Endothelial cell of umbilical vein (primary cell): ENCODE results near the gene ZNF385C. TPM values are rescaled to one million over a fixed set of nuclear protein-coding genes. Genes with fewer than 3 reads are reported as not detected.

Experiments
- BruUV-seq: library from RNA; stranded (reverse); fragments of 400-500 nt; replicated peaks from 2 replicates; lab custom pipeline; 2021; lab: Mats Ljungman, UMichigan
- CTCF ChIA-PET: fragments of 300-600, 350-600 bp; sonication (Branson Sonifier 250); formaldehyde crosslinking; loops from one replicate; lab custom pipeline; 2021; ENCODE audit warnings: antibody characterized with exemption, inconsistent platforms; lab: Charles Lee
- POLR2A ChIA-PET: fragments of 300-600, 350-600 bp; sonication (Branson Sonifier 250); formaldehyde crosslinking; loops from one replicate; lab custom pipeline; 2021; ENCODE audit warnings: antibody characterized with exemption, inconsistent platforms; lab: Charles Lee
- DNase-seq: peaks from one replicate; pipeline ENCODE4 v3.0.0-alpha.2; 2011; ENCODE audit warnings: low read depth, low spot score
- FAIRE-seq: peaks from 2 replicates; lab custom pipeline; 2011; peaks lifted over from hg19 to GRCh38; lab: Jason Lieb, UNC
- H2AFZ ChIP-seq: 2 replicates; pipeline ENCODE4 v1.6.0; 2012; ENCODE audit warnings: low read depth, low read length, control low read depth, inconsistent platforms
- H3K27ac ChIP-seq: 2 replicates; pipeline ENCODE4 v1.5.1; 2011; ENCODE audit warnings: low read depth, mild to moderate bottlenecking, control low read depth, low read length, moderate library complexity; ENCODE audit not compliant: insufficient read depth
- H3K27me3 ChIP-seq, 2 experiments: 2 replicates each; pipeline versions ENCODE4 v1.6.0 to v1.6.1; 2011; ENCODE audit warnings: low read length in 2 of 2, mixed read lengths in 1 of 2; ENCODE audit not compliant: control insufficient read depth in 2 of 2, insufficient read depth in 2 of 2
- H3K36me3 ChIP-seq, 2 experiments: 2 replicates in 1 of 2; 3 replicates in 1 of 2; pipeline ENCODE4 v1.5.1; 2011; ENCODE audit warnings: low read length in 2 of 2, mild to moderate bottlenecking in 1 of 2, moderate library complexity in 1 of 2; ENCODE audit not compliant: control insufficient read depth in 2 of 2, insufficient read depth in 2 of 2; ENCODE audit errors: extremely low read depth in 1 of 2
- H3K4me1 ChIP-seq: 3 replicates; pipeline ENCODE4 v1.5.1; 2011; ENCODE audit warnings: mild to moderate bottlenecking, low read length; ENCODE audit not compliant: control insufficient read depth, insufficient read depth; ENCODE audit errors: extremely low read depth
- H3K4me2 ChIP-seq: 2 replicates; pipeline ENCODE4 v1.6.1; 2011; ENCODE audit warnings: low read length, control low read depth, mixed read lengths; ENCODE audit not compliant: insufficient read depth
- H3K4me3 ChIP-seq, 3 experiments: fragments of 200-600 bp in 1 of 3; sonication (generic), shearing (Covaris generic) in 1 of 3; replicated peaks in 1 of 3; 2 replicates each; pipeline ENCODE4 v1.5.1; 2011 to 2016; ENCODE audit warnings: control low read depth in 3 of 3, low read length in 3 of 3, mild to moderate bottlenecking in 2 of 3, inconsistent platforms in 1 of 3, low read depth in 1 of 3, moderate library complexity in 1 of 3; ENCODE audit not compliant: insufficient read depth in 1 of 3
- H3K79me2 ChIP-seq: 2 replicates; pipeline ENCODE4 v1.6.0; 2012; ENCODE audit warnings: low read length, inconsistent platforms; ENCODE audit not compliant: control insufficient read depth, insufficient read depth
- H3K9ac ChIP-seq: replicated peaks from 2 replicates; pipeline ENCODE3; 2011; ENCODE audit warnings: low read length, control low read depth; ENCODE audit not compliant: insufficient read depth; ENCODE audit errors: extremely low read depth
- H3K9me1 ChIP-seq: replicated peaks from 3 replicates; pipeline ENCODE4 v1.6.0; 2011; ENCODE audit warnings: mild to moderate bottlenecking, low read length; ENCODE audit not compliant: control insufficient read depth, insufficient read depth; ENCODE audit errors: extremely low read depth
- H3K9me3 ChIP-seq: replicated peaks from 2 replicates; pipeline ENCODE4 v1.5.1; 2012; ENCODE audit warnings: low read length, inconsistent platforms; ENCODE audit not compliant: control insufficient read depth, insufficient read depth
- H4K20me1 ChIP-seq: replicated peaks from 2 replicates; pipeline ENCODE3; 2011; ENCODE audit warnings: mild to moderate bottlenecking, low read length; ENCODE audit not compliant: control insufficient read depth, insufficient read depth; ENCODE audit errors: extremely low read depth
- CTCF ChIP-seq, 2 donors: IDR thresholded peaks; 1 replicate in 1 of 2; 2 replicates in 1 of 2; pipeline ENCODE4 v1.5.1; 2011; ENCODE audit warnings: low read length in 2 of 2, mild to moderate bottlenecking in 2 of 2, moderate library complexity in 2 of 2, control low read depth in 1 of 2, inconsistent platforms in 1 of 2, low read depth in 1 of 2; ENCODE audit not compliant: insufficient read depth in 1 of 2; ENCODE audit errors: extremely low read depth in 1 of 2
- EZH2 ChIP-seq: IDR thresholded peaks from 2 replicates; pipeline ENCODE4 v1.6.1; 2012; ENCODE audit warnings: borderline replicate concordance, low read depth, mild to moderate bottlenecking, moderate library complexity, low read length, inconsistent platforms; ENCODE audit not compliant: severe bottlenecking
- FOS ChIP-seq: IDR thresholded peaks from 2 replicates; pipeline ENCODE4 v1.6.1; 2011; ENCODE audit warnings: mild to moderate bottlenecking, low read length, moderate library complexity, borderline replicate concordance; ENCODE audit not compliant: insufficient read depth
- GATA2 ChIP-seq: IDR thresholded peaks from 2 replicates; pipeline ENCODE4 v1.7.0; 2011; ENCODE audit warnings: low read depth, mild to moderate bottlenecking, moderate library complexity, mixed read lengths, low read length; ENCODE audit not compliant: insufficient read length, insufficient read depth
- JUN ChIP-seq: IDR thresholded peaks from 2 replicates; pipeline ENCODE4 v1.6.1; 2011; ENCODE audit warnings: borderline replicate concordance, low read depth; ENCODE audit not compliant: insufficient read length, insufficient read depth
- MAX ChIP-seq: IDR thresholded peaks from 2 replicates; pipeline ENCODE4 v1.6.1; 2011; ENCODE audit not compliant: insufficient read depth, insufficient read length
- MYC ChIP-seq: IDR thresholded peaks from one replicate; pipeline ENCODE4 v1.6.1; 2011; ENCODE audit warnings: mild to moderate bottlenecking, low read depth, low read length
- POLR2A ChIP-seq: IDR thresholded peaks from 2 replicates; pipeline ENCODE4 v1.6.1; 2012; ENCODE audit warnings: low read depth, mild to moderate bottlenecking, control low read depth, low read length
- POLR2AphosphoS5 ChIP-seq: IDR thresholded peaks from 2 replicates; pipeline ENCODE4 v1.6.1; 2012; ENCODE audit warnings: low read depth, mild to moderate bottlenecking, control low read depth, low read length, moderate library complexity; ENCODE audit not compliant: insufficient read depth
- dilution Hi-C: fragments of 300-500 bp; cut with MboI; formaldehyde crosslinking; loops from one replicate; pipeline ENCODE4 v1.15.0; 2019; ENCODE audit warnings: low sequenced_read_pairs; ENCODE audit not compliant: extremely low pct_ligation_motif_present
- intact Hi-C: fragments of 100-400 bp; cut with micrococcal nuclease; formaldehyde crosslinking; loops from one replicate; pipeline ENCODE4 v1.10.0; 2022
- polyA plus RNA-seq, 4 experiments: library from polyadenylated mRNA; depleted of rRNA in 3 of 4; stranded (reverse) in 3 of 4; unstranded in 1 of 4; fragments of >200 nt; gene quantifications; 2 replicates each; pipeline versions ENCODE4 v1.2.1 to v1.2.3, GENCODE V29; 2011 to 2012; ENCODE audit warnings: missing spikeins in 1 of 4
- total RNA-seq: library from RNA; stranded (reverse); gene quantifications from 2 replicates; pipeline ENCODE4 v1.2.3, GENCODE V29; 2021

Gene ZNF385C
- total and polyA plus RNA-seq, 2 donors (not counting 3 experiments of a cell fraction or from before 2014, with no cell fraction given) = 0.07 TPM; not detected in 1

- no peak for TF ChIP-seq MAX
- TF ChIP-seq FOS = no peak
- no peak for TF ChIP-seq POLR2A
- TF ChIP-seq EZH2 = no peak
- TF ChIP-seq MYC = no peak
- no peak for TF ChIP-seq JUN
- no peak for TF ChIP-seq POLR2AphosphoS5
- no peak for TF ChIP-seq GATA2
- no peak for TF ChIP-seq CTCF (IDR thresholded peaks at IDR 0.05; ENCODE audit: extremely low read depth in 1 of 2, insufficient read depth in 1 of 2, low read depth in 1 of 2, low read length in 2 of 2)
- Histone ChIP-seq H3K4me1 (peaks cover 28% of the 10 kb centered on the region), H3K9ac (no peak overlapping the region), H4K20me1 (no peaks in the 10 kb centered on the region), H3K9me1 (no peaks in the 10 kb centered on the region), H3K9me3 (no peaks in the 10 kb centered on the region), H3K79me2 (peaks cover 30% of the 10 kb centered on the region), H3K4me3 (no peak overlapping the region), H3K4me2 (no peak overlapping the region), H3K27ac (no peak overlapping the region), H3K36me3 (peaks cover 27 to 41% of the 10 kb centered on the region in 2 experiments), H2AFZ (no peak overlapping the region), H3K27me3 (no peaks in the 10 kb centered on the region)
- intact Hi-C loops = no loop called here
- FAIRE-seq (no peak), DNase-seq (no peak)
- BruUV-seq = no TSS peak
- CTCF ChIA-PET = no interaction called here
- POLR2A ChIA-PET = no interaction called here
- dilution Hi-C loops = no loop called here
Observed at GRCh38 chr17:42126836-42127235, 28.6 kb upstream of the ZNF385C start.
